Heart left ventricle (tissue), 16 donors: ENCODE results near the gene PI16. TPM values are rescaled to one million over a fixed set of nuclear protein-coding genes. Genes with fewer than 3 reads are reported as not detected.

Experiments used
- ATAC-seq, 4 donors: fragments of 200-7000 bp; cut with Tn5 transposase; one replicate each; pipeline ENCODE4 v1.9.1; 2020 to 2022; ENCODE audit warnings: moderate library complexity in 4 of 4, mild to moderate bottlenecking in 3 of 4, moderate number of reproducible peaks in 1 of 4
- DNase-seq, 5 donors: peaks; one replicate each; pipeline ENCODE4 v3.0.0-alpha.2; 2020
- H3K27ac ChIP-seq, 12 donors: fragments of 200-600 bp; sonication (generic) in 4 of 12; one replicate each; pipeline versions ENCODE4 v1.5.0 to v1.8.0; 2016 to 2022; ENCODE audit warnings: mild to moderate bottlenecking in 2 of 12
- H3K27me3 ChIP-seq, 9 donors: fragments of 200-600 bp; sonication (generic) in 2 of 9; one replicate each; pipeline versions ENCODE4 v1.5.1 to v1.8.0; 2016 to 2022; ENCODE audit warnings: mild to moderate bottlenecking in 3 of 9
- H3K36me3 ChIP-seq, 9 donors: fragments of 200-600 bp; sonication (generic) in 2 of 9; one replicate each; pipeline versions ENCODE4 v1.5.0 to v1.8.0; 2018 to 2022; ENCODE audit warnings: mild to moderate bottlenecking in 2 of 9
- H3K4me1 ChIP-seq, 12 donors: fragments of 200-600 bp; sonication (generic) in 4 of 12; one replicate each; pipeline versions ENCODE4 v1.5.0 to v1.8.0; 2016 to 2022; ENCODE audit warnings: mild to moderate bottlenecking in 3 of 12
- H3K4me3 ChIP-seq, 12 donors: fragments of 200-600 bp; sonication (generic) in 4 of 12; one replicate each; pipeline versions ENCODE4 v1.5.0 to v1.8.0; 2017 to 2022; ENCODE audit warnings: mild to moderate bottlenecking in 9 of 12, moderate library complexity in 4 of 12
- H3K9me3 ChIP-seq, 12 donors: fragments of 200-600 bp; sonication (generic) in 4 of 12; one replicate each; pipeline versions ENCODE4 v1.5.0 to v1.8.0; 2016 to 2022; ENCODE audit warnings: mild to moderate bottlenecking in 1 of 12
- POLR2A ChIP-seq, 2 donors: fragments of 450-650 bp; IDR thresholded peaks; one replicate each; pipeline ENCODE4 v1.6.1; 2017; ENCODE audit warnings: antibody characterized with exemption in 2 of 2, mild to moderate bottlenecking in 2 of 2, moderate library complexity in 2 of 2
- WGBS, 4 donors: extraction: QIAGEN DNeasy Blood & Tissue Kit in 2 of 4; methylation state at CpG; one replicate each; pipeline versions ENCODE4 v1.1.5 to v1.1.7; 2013 to 2018; 5-methylcytosine and 5-hydroxymethylcytosine counted together
- intact Hi-C, 10 donors: fragments of 100-400 bp; cut with DNase I; formaldehyde crosslinking; loops; one replicate each; pipeline versions ENCODE4 v1.11.1 to v1.14.2; 2022
- polyA plus RNA-seq, 2 donors: library from polyadenylated mRNA; stranded (reverse); fragments of 200-250 nt; gene quantifications; one replicate each; pipeline ENCODE4 v1.2.3, GENCODE V29; 2013
- total RNA-seq, 9 donors: library from RNA; depleted of rRNA in 2 of 9; stranded (reverse); fragments of >200 nt in 2 of 9; fragmentation: NEBNext Ultra II Directional in 3 of 9; extraction: Animal tissue kit (Norgen Biotek cat#: 25700) in 3 of 9; gene quantifications; one replicate each; pipeline versions ENCODE4 v1.1.0 to v1.2.4, GENCODE V29; 2016 to 2023
- TF ChIP-seq, protein P1 (sequence below), 12 donors: fragments of 200-600 bp; sonication (generic) in 4 of 12; IDR thresholded peaks; one replicate each; pipeline versions ENCODE4 v1.5.0 to v1.8.0; 2018 to 2022; ENCODE audit warnings: antibody characterized with exemption in 12 of 12, mild to moderate bottlenecking in 5 of 12
- donor health status: ischemic (EF 13 %, LVEDD 7.1; RV severe dilation, severe dysfunction).
- donor health status: healthy with polysubstance abuse.
- donor health status: DM: no; HTN: yes; CAD: no.
- donor health status: DM: no; HTN: no; CAD: no.
- donor health status: ischemic (EF 25% LVEDD 6.9; RV normal size, moderate dysfunction).
- donor health status: ischemic (EF 25% LVEDD 5.7; RV mildly dilated, moderate dysfunction).
- donor health status: healthy.
- donor health status: DM: yes; HTN: yes; CAD: no.
- donor health status: ischemic (EF 35%, LVEDD 5.7; RV mildly dilated, moderate dysfunction).
- donor health status: nonischemic (EF 11% LVEDD 7.7; RV severe dilation, severe dysfunction).
- donor health status: DM: yes; HTN: yes; CAD: no.
- donor health status: PGD.
- donor health status: ischemic (EF 29% LVEDD 5.4; RV normal size, mild dysfunction).
- donor health status: nonischemic (EF 23%, LVEDD 6.1; RV moderate dilation, normal function).

Gene PI16
- total and polyA plus RNA-seq, 11 donors: 5.7 to 36.2 (median 12.1) TPM

DNA sequence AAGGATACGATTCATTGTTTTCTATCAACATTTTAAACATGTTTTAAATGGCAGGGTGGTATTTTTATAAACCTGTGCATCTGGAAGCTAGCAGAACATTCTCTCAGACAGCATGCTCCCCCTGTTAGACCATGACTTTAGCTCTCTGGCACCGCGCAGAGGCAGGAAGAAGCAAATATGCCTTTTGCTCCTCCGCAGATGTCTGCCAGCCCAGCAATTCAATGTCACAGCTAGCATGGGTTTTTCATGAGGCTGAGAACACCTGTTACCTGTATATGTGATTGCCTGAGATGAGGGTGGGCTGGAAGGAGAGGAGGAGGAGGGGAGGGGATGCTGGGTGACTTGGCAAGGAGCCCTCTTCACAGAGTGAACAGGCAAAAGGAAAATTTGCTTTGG lies 24.8 kb downstream of the PI16 start:
- DNase-seq: peak in 4 of 5 donors; percentile 64 to 78 (median 66)

DNA sequence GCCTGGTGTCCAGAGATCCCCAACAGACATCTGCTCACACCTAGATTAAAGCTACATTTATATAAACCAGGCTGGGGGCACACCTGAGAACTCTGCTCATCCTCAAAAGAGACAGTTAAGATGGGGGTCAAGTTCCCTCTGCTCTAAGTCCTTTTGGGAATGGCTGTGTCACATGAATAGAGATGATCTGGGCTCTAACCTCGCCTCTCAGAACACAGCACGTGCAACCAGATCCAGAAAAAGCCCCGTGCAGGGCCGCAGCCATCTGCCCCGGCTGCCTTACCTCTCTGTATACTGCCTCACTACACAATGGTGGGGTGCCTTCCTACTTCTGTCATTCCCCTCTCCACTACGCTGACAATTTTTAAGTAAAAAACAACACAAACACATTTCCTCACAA lies 25.6 kb downstream of the PI16 start:
- 30 to 48% (median 42%) methylated on average over 6 of the region's 6 CpGs for WGBS, 4 donors
- intact Hi-C loops: loop anchor here in 8 of 10 donors (5.0 to 10.0 kb wide), 4 partner anchors 37 to 215 kb away; partner anchors contain the start of gene C6orf89 (in 3 of the 8)
- DNase-seq: no peak
- TF ChIP-seq, protein P1, sequence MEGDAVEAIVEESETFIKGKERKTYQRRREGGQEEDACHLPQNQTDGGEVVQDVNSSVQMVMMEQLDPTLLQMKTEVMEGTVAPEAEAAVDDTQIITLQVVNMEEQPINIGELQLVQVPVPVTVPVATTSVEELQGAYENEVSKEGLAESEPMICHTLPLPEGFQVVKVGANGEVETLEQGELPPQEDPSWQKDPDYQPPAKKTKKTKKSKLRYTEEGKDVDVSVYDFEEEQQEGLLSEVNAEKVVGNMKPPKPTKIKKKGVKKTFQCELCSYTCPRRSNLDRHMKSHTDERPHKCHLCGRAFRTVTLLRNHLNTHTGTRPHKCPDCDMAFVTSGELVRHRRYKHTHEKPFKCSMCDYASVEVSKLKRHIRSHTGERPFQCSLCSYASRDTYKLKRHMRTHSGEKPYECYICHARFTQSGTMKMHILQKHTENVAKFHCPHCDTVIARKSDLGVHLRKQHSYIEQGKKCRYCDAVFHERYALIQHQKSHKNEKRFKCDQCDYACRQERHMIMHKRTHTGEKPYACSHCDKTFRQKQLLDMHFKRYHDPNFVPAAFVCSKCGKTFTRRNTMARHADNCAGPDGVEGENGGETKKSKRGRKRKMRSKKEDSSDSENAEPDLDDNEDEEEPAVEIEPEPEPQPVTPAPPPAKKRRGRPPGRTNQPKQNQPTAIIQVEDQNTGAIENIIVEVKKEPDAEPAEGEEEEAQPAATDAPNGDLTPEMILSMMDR (IDR thresholded peaks at IDR 0.05): no peak
- TF ChIP-seq POLR2A (IDR thresholded peaks at IDR 0.05): no peak
- Histone ChIP-seq H3K4me3 (no peak overlapping the region), H3K36me3 (peaks cover 0 to 65% (median 37%) of the 10 kb centered on the region in 9 donors), H3K27ac (peak overlapping the region in 9 of 12 donors; percentile 26 to 77 (median 51)), H3K4me1 (peaks cover 12 to 98% (median 80%) of the 10 kb centered on the region in 12 donors), H3K27me3 (no peaks in the 10 kb centered on the region), H3K9me3 (no peaks in the 10 kb centered on the region)
- ATAC-seq: no peak

More for the DNA sequence above, 24.8 kb downstream of the PI16 start:
- intact Hi-C loops: loop anchor here in 8 of 10 donors (2.0 to 10.0 kb wide), 10 partner anchors 38 to 355 kb away; partner anchors contain the start of gene C6orf89 (in 5 of the 8)
- 19 to 38% (median 27%) methylated on average over 4 of the region's 4 CpGs for WGBS, 4 donors
- Histone ChIP-seq H3K4me3 (no peak overlapping the region), H3K9me3 (no peaks in the 10 kb centered on the region), H3K27me3 (no peaks in the 10 kb centered on the region), H3K27ac (peak overlapping the region in 11 of 12 donors; percentile 22 to 77 (median 51)), H3K36me3 (peaks cover 0 to 73% (median 45%) of the 10 kb centered on the region in 9 donors), H3K4me1 (peaks cover 12 to 96% (median 77%) of the 10 kb centered on the region in 12 donors)
- TF ChIP-seq, protein P1 (IDR thresholded peaks at IDR 0.05): peak; percentile 19 to 74 (median 58)
- TF ChIP-seq POLR2A (IDR thresholded peaks at IDR 0.05): no peak
- peak; percentile 54 to 72 (median 60) for ATAC-seq

DNA sequence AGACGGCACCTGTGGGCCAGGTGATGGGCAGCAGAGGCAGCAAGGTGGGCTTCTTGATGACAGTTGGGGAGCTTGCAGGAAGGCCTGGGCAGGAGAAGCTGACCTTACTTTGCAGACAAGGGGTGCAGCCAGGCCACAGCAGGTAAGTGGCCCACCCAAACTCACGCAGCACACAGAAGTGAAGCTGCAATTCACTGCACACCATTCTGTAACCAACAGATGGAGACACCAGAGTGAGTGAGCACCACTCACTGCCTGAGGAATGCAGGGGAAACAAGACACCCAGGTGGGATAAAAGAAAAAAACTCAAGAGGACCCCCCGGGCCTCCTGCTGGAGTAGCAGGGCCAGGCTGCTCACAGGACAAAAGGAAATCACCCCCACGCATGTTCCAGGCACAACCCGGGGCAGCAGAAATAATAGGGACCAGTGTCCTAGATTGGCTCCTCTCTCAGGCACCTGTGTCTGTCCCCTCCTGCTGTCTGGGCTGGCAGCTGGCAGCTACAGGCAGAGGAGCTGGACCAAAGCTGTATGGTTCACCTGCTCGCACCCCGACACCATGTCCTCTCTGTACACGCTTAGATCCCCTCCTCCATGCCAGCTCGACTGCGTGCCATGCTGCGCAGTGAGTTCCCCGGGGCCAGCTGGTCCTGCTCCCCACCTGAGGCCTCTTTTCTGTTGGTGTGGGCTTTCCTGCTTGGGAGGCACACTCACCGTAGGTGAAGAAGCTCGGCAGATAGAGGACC lies 26.5 kb downstream of the PI16 start:
- peak overlapping the region in 5 of 12 donors; percentile 10 to 77 (median 23) for H3K27ac ChIP-seq
- no peaks in the 10 kb centered on the region for H3K9me3 ChIP-seq
- no peaks in the 10 kb centered on the region for H3K27me3 ChIP-seq
- H3K4me3 ChIP-seq: no peak overlapping the region
- TF ChIP-seq, protein P1 (IDR thresholded peaks at IDR 0.05): peak in 2 of 12 donors; percentile 10 to 19
- no peak for TF ChIP-seq POLR2A (IDR thresholded peaks at IDR 0.05)
- no peak for DNase-seq
- peaks cover 0 to 56% (median 28%) of the 10 kb centered on the region in 9 donors for H3K36me3 ChIP-seq
- no peak for ATAC-seq
- WGBS, 4 donors: 61 to 68% (median 65%) methylated on average over 12 to 14 of the region's 14 CpGs
- peaks cover 12 to 89% (median 72%) of the 10 kb centered on the region in 12 donors for H3K4me1 ChIP-seq
- intact Hi-C loops: loop anchor here in 8 of 10 donors (5.0 to 10.0 kb wide), 4 partner anchors 36 to 216 kb away; partner anchors contain the start of gene C6orf89 (in 3 of the 8)

DNA sequence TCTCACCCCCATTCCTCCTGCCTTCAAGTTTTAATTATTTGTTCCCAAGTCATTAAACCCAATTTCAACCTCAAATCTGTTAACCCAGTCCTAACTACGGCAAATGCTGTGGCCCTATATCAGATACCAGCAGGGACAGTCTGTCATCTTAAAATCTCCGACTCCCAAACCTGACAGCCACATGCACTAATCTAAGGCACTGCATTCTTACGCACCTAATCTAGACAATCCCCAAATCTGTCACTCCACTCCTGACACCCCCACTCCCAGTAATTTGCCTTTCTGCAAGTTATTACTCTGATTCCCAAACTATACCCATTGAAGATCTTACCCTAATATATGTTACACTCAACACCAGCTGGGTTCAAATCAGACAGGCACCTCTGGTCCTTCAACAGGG lies 29.0 kb downstream of the PI16 start:
- Histone ChIP-seq H3K4me1 (peaks cover 12 to 76% (median 70%) of the 10 kb centered on the region in 12 donors), H3K27me3 (no peaks in the 10 kb centered on the region), H3K27ac (peak overlapping the region in 5 of 12 donors; percentile 9 to 100 (median 55)), H3K36me3 (peaks cover 0 to 31% (median 3%) of the 10 kb centered on the region in 9 donors), H3K9me3 (no peaks in the 10 kb centered on the region), H3K4me3 (peak overlapping the region in 2 of 12 donors; percentile 14 to 98)
- WGBS, 4 donors: 62 to 79% (median 70%) methylated on average over 3 of the region's 3 CpGs
- intact Hi-C loops: loop anchor here in 8 of 10 donors (5.0 to 10.0 kb wide), 4 partner anchors 34 to 219 kb away; partner anchors contain the start of gene C6orf89 (in 3 of the 8)
- no peak for TF ChIP-seq POLR2A (IDR thresholded peaks at IDR 0.05)
- TF ChIP-seq, protein P1 (IDR thresholded peaks at IDR 0.05): no peak
- no peak for ATAC-seq
- DNase-seq: no peak
